Endothelial cell of umbilical vein (primary cell): ENCODE results near the gene FNDC1. TPM values are rescaled to one million over a fixed set of nuclear protein-coding genes. Genes with fewer than 3 reads are reported as not detected.

Experiments used
- BruUV-seq: library from RNA; stranded (reverse); fragments of 400-500 nt; replicated peaks from 2 replicates; lab custom pipeline; 2021; lab: Mats Ljungman, UMichigan
- CTCF ChIA-PET: fragments of 300-600, 350-600 bp; sonication (Branson Sonifier 250); formaldehyde crosslinking; loops from one replicate; lab custom pipeline; 2021; ENCODE audit warnings: antibody characterized with exemption, inconsistent platforms; lab: Charles Lee
- POLR2A ChIA-PET: fragments of 300-600, 350-600 bp; sonication (Branson Sonifier 250); formaldehyde crosslinking; loops from one replicate; lab custom pipeline; 2021; ENCODE audit warnings: antibody characterized with exemption, inconsistent platforms; lab: Charles Lee
- DNase-seq: peaks from one replicate; pipeline ENCODE4 v3.0.0-alpha.2; 2011; ENCODE audit warnings: low read depth, low spot score
- FAIRE-seq: peaks from 2 replicates; lab custom pipeline; 2011; peaks lifted over from hg19 to GRCh38; lab: Jason Lieb, UNC
- H2AFZ ChIP-seq: 2 replicates; pipeline ENCODE4 v1.6.0; 2012; ENCODE audit warnings: low read depth, low read length, control low read depth, inconsistent platforms
- H3K27ac ChIP-seq: 2 replicates; pipeline ENCODE4 v1.5.1; 2011; ENCODE audit warnings: low read depth, mild to moderate bottlenecking, control low read depth, low read length, moderate library complexity; ENCODE audit not compliant: insufficient read depth
- H3K27me3 ChIP-seq, 2 experiments: 2 replicates each; pipeline versions ENCODE4 v1.6.0 to v1.6.1; 2011; ENCODE audit warnings: low read length in 2 of 2, mixed read lengths in 1 of 2; ENCODE audit not compliant: control insufficient read depth in 2 of 2, insufficient read depth in 2 of 2
- H3K36me3 ChIP-seq, 2 experiments: 2 replicates in 1 of 2; 3 replicates in 1 of 2; pipeline ENCODE4 v1.5.1; 2011; ENCODE audit warnings: low read length in 2 of 2, mild to moderate bottlenecking in 1 of 2, moderate library complexity in 1 of 2; ENCODE audit not compliant: control insufficient read depth in 2 of 2, insufficient read depth in 2 of 2; ENCODE audit errors: extremely low read depth in 1 of 2
- H3K4me1 ChIP-seq: 3 replicates; pipeline ENCODE4 v1.5.1; 2011; ENCODE audit warnings: mild to moderate bottlenecking, low read length; ENCODE audit not compliant: control insufficient read depth, insufficient read depth; ENCODE audit errors: extremely low read depth
- H3K4me2 ChIP-seq: 2 replicates; pipeline ENCODE4 v1.6.1; 2011; ENCODE audit warnings: low read length, control low read depth, mixed read lengths; ENCODE audit not compliant: insufficient read depth
- H3K4me3 ChIP-seq, 3 experiments: fragments of 200-600 bp in 1 of 3; sonication (generic), shearing (Covaris generic) in 1 of 3; replicated peaks in 1 of 3; 2 replicates each; pipeline ENCODE4 v1.5.1; 2011 to 2016; ENCODE audit warnings: control low read depth in 3 of 3, low read length in 3 of 3, mild to moderate bottlenecking in 2 of 3, inconsistent platforms in 1 of 3, low read depth in 1 of 3, moderate library complexity in 1 of 3; ENCODE audit not compliant: insufficient read depth in 1 of 3
- H3K79me2 ChIP-seq: 2 replicates; pipeline ENCODE4 v1.6.0; 2012; ENCODE audit warnings: low read length, inconsistent platforms; ENCODE audit not compliant: control insufficient read depth, insufficient read depth
- H3K9ac ChIP-seq: replicated peaks from 2 replicates; pipeline ENCODE3; 2011; ENCODE audit warnings: low read length, control low read depth; ENCODE audit not compliant: insufficient read depth; ENCODE audit errors: extremely low read depth
- H3K9me1 ChIP-seq: replicated peaks from 3 replicates; pipeline ENCODE4 v1.6.0; 2011; ENCODE audit warnings: mild to moderate bottlenecking, low read length; ENCODE audit not compliant: control insufficient read depth, insufficient read depth; ENCODE audit errors: extremely low read depth
- H3K9me3 ChIP-seq: replicated peaks from 2 replicates; pipeline ENCODE4 v1.5.1; 2012; ENCODE audit warnings: low read length, inconsistent platforms; ENCODE audit not compliant: control insufficient read depth, insufficient read depth
- H4K20me1 ChIP-seq: replicated peaks from 2 replicates; pipeline ENCODE3; 2011; ENCODE audit warnings: mild to moderate bottlenecking, low read length; ENCODE audit not compliant: control insufficient read depth, insufficient read depth; ENCODE audit errors: extremely low read depth
- CTCF ChIP-seq, 2 donors: IDR thresholded peaks; 1 replicate in 1 of 2; 2 replicates in 1 of 2; pipeline ENCODE4 v1.5.1; 2011; ENCODE audit warnings: low read length in 2 of 2, mild to moderate bottlenecking in 2 of 2, moderate library complexity in 2 of 2, control low read depth in 1 of 2, inconsistent platforms in 1 of 2, low read depth in 1 of 2; ENCODE audit not compliant: insufficient read depth in 1 of 2; ENCODE audit errors: extremely low read depth in 1 of 2
- EZH2 ChIP-seq: IDR thresholded peaks from 2 replicates; pipeline ENCODE4 v1.6.1; 2012; ENCODE audit warnings: borderline replicate concordance, low read depth, mild to moderate bottlenecking, moderate library complexity, low read length, inconsistent platforms; ENCODE audit not compliant: severe bottlenecking
- FOS ChIP-seq: IDR thresholded peaks from 2 replicates; pipeline ENCODE4 v1.6.1; 2011; ENCODE audit warnings: mild to moderate bottlenecking, low read length, moderate library complexity, borderline replicate concordance; ENCODE audit not compliant: insufficient read depth
- GATA2 ChIP-seq: IDR thresholded peaks from 2 replicates; pipeline ENCODE4 v1.7.0; 2011; ENCODE audit warnings: low read depth, mild to moderate bottlenecking, moderate library complexity, mixed read lengths, low read length; ENCODE audit not compliant: insufficient read length, insufficient read depth
- JUN ChIP-seq: IDR thresholded peaks from 2 replicates; pipeline ENCODE4 v1.6.1; 2011; ENCODE audit warnings: borderline replicate concordance, low read depth; ENCODE audit not compliant: insufficient read length, insufficient read depth
- MAX ChIP-seq: IDR thresholded peaks from 2 replicates; pipeline ENCODE4 v1.6.1; 2011; ENCODE audit not compliant: insufficient read depth, insufficient read length
- MYC ChIP-seq: IDR thresholded peaks from one replicate; pipeline ENCODE4 v1.6.1; 2011; ENCODE audit warnings: mild to moderate bottlenecking, low read depth, low read length
- POLR2A ChIP-seq: IDR thresholded peaks from 2 replicates; pipeline ENCODE4 v1.6.1; 2012; ENCODE audit warnings: low read depth, mild to moderate bottlenecking, control low read depth, low read length
- POLR2AphosphoS5 ChIP-seq: IDR thresholded peaks from 2 replicates; pipeline ENCODE4 v1.6.1; 2012; ENCODE audit warnings: low read depth, mild to moderate bottlenecking, control low read depth, low read length, moderate library complexity; ENCODE audit not compliant: insufficient read depth
- dilution Hi-C: fragments of 300-500 bp; cut with MboI; formaldehyde crosslinking; loops from one replicate; pipeline ENCODE4 v1.15.0; 2019; ENCODE audit warnings: low sequenced_read_pairs; ENCODE audit not compliant: extremely low pct_ligation_motif_present
- intact Hi-C: fragments of 100-400 bp; cut with micrococcal nuclease; formaldehyde crosslinking; loops from one replicate; pipeline ENCODE4 v1.10.0; 2022
- polyA plus RNA-seq, 4 experiments: library from polyadenylated mRNA; depleted of rRNA in 3 of 4; stranded (reverse) in 3 of 4; unstranded in 1 of 4; fragments of >200 nt; gene quantifications; 2 replicates each; pipeline versions ENCODE4 v1.2.1 to v1.2.3, GENCODE V29; 2011 to 2012; ENCODE audit warnings: missing spikeins in 1 of 4
- total RNA-seq: library from RNA; stranded (reverse); gene quantifications from 2 replicates; pipeline ENCODE4 v1.2.3, GENCODE V29; 2021

The FNDC1 gene
- total and polyA plus RNA-seq, 2 donors (not counting 3 experiments of a cell fraction or from before 2014, with no cell fraction given): 0.04 TPM; not detected in 1

- Histone ChIP-seq H3K27me3 (no peaks in the 10 kb centered on the region), H3K4me3 (no peak overlapping the region), H3K4me1 (no peaks in the 10 kb centered on the region), H3K27ac (no peak overlapping the region), H3K4me2 (no peak overlapping the region), H2AFZ (no peak overlapping the region), H3K36me3 (no peaks in the 10 kb centered on the region), H4K20me1 (no peaks in the 10 kb centered on the region), H3K9me3 (no peaks in the 10 kb centered on the region), H3K79me2 (no peaks in the 10 kb centered on the region), H3K9me1 (no peaks in the 10 kb centered on the region), H3K9ac (no peak overlapping the region)
- ChIA-PET POLR2A (no interaction called here), CTCF (no interaction called here)
- no TSS peak for BruUV-seq
- dilution Hi-C loops: no loop called here
- intact Hi-C loops: no loop called here
- DNase-seq (no peak), FAIRE-seq (no peak)
- no peak for TF ChIP-seq FOS
- TF ChIP-seq JUN: no peak
- TF ChIP-seq MYC: no peak
- no peak for TF ChIP-seq MAX
- TF ChIP-seq POLR2A: no peak
- TF ChIP-seq CTCF (IDR thresholded peaks at IDR 0.05; ENCODE audit: extremely low read depth in 1 of 2, insufficient read depth in 1 of 2, low read depth in 1 of 2, low read length in 2 of 2): no peak
- no peak for TF ChIP-seq POLR2AphosphoS5
- TF ChIP-seq EZH2: no peak
- no peak for TF ChIP-seq GATA2
These were observed 85.0 kb downstream of the FNDC1 start for GRCh38 chr6:159254186-159254585.
